Measurements from ENCODE around the gene ZNF385B.
"Not testable (repeated sequence)": the region's sequence is repeated elsewhere in the genome, so short reads cannot be mapped to it uniquely, and the experiment has no call there.

ZNF385B gene

GRCh38 chr2:179802051-179802882, 59.1 kb downstream of the ZNF385B start:
- no peak for DNase-seq (ENCODE audit: low read depth in 2 of 2)

GRCh38 chr2:179800776-179801175, 60.6 kb downstream of the ZNF385B start:
- no peak for DNase-seq (ENCODE audit: low read depth in 2 of 2)

GRCh38 chr2:179796213-179797007, 65.0 kb downstream of the ZNF385B start:
- no peak for DNase-seq (ENCODE audit: low read depth in 2 of 2)

- no peak for DNase-seq (ENCODE audit: low read depth in 2 of 2)
These were observed 67.5 kb downstream of the ZNF385B start for GRCh38 chr2:179793902-179794301.

GRCh38 chr2:179793238-179793637, 68.2 kb downstream of the ZNF385B start:
- no peak for DNase-seq (ENCODE audit: low read depth in 2 of 2)

- no peak for DNase-seq (ENCODE audit: low read depth in 2 of 2)
These were observed 70.9 kb downstream of the ZNF385B start for GRCh38 chr2:179790235-179791217.

- no peak for DNase-seq (ENCODE audit: low read depth in 2 of 2)
These were observed 73.3 kb downstream of the ZNF385B start for GRCh38 chr2:179788104-179788503.

GRCh38 chr2:179787601-179788000, 73.8 kb downstream of the ZNF385B start:
- no peak for DNase-seq (ENCODE audit: low read depth in 2 of 2)

GRCh38 chr2:179785902-179786301, 75.5 kb downstream of the ZNF385B start:
- no peak for DNase-seq (ENCODE audit: low read depth in 2 of 2)

- not testable (repeated sequence) for DNase-seq (ENCODE audit: low read depth in 2 of 2)
These were observed 79.1 kb downstream of the ZNF385B start for GRCh38 chr2:179782346-179782745.

- no peak for DNase-seq (ENCODE audit: low read depth in 2 of 2)
These were observed 87.4 kb downstream of the ZNF385B start for GRCh38 chr2:179773986-179774385.

GRCh38 chr2:179772346-179772745, 89.1 kb downstream of the ZNF385B start:
- DNase-seq (ENCODE audit: low read depth in 2 of 2): no peak

GRCh38 chr2:179771791-179772190, 89.6 kb downstream of the ZNF385B start:
- DNase-seq (ENCODE audit: low read depth in 2 of 2): no peak

- DNase-seq (ENCODE audit: low read depth in 2 of 2): no peak
These were observed 91.4 kb downstream of the ZNF385B start for GRCh38 chr2:179770029-179770428.

GRCh38 chr2:179769323-179769722, 92.1 kb downstream of the ZNF385B start:
- DNase-seq (ENCODE audit: low read depth in 2 of 2): no peak

GRCh38 chr2:179768765-179769164, 92.6 kb downstream of the ZNF385B start:
- DNase-seq (ENCODE audit: low read depth in 2 of 2): no peak

- DNase-seq (ENCODE audit: low read depth in 2 of 2): no peak
These were observed 95.7 kb downstream of the ZNF385B start for GRCh38 chr2:179765666-179766065.

- DNase-seq (ENCODE audit: low read depth in 2 of 2): no peak
These were observed 96.7 kb downstream of the ZNF385B start for GRCh38 chr2:179764710-179765109.

GRCh38 chr2:179758636-179759035, 102.8 kb downstream of the ZNF385B start:
- DNase-seq (ENCODE audit: low read depth in 2 of 2): no peak

- no peak for DNase-seq (ENCODE audit: low read depth in 2 of 2)
These were observed 110.1 kb downstream of the ZNF385B start for GRCh38 chr2:179751163-179751809.

- no peak for DNase-seq (ENCODE audit: low read depth in 2 of 2)
These were observed 112.2 kb downstream of the ZNF385B start for GRCh38 chr2:179749210-179749609.
